Frontal cortex (tissue), 4 donors: Measurements from ENCODE around the gene NRP1. TPM values are rescaled to one million over a fixed set of nuclear protein-coding genes. Genes with fewer than 3 reads are reported as not detected.
"Not testable (repeated sequence)": the region's sequence is repeated elsewhere in the genome, so short reads cannot be mapped to it uniquely, and the experiment has no call there.

ENCODE experiments used
- DNase-seq, 2 donors: peaks; one replicate each; pipeline ENCODE4 v3.0.0; 2012; ENCODE audit warnings: low spot score in 2 of 2
- FAIRE-seq: peaks from 2 replicates; lab custom pipeline; 2012; peaks lifted over from hg19 to GRCh38; lab: Jason Lieb, UNC
- small RNA-seq: library from RNA; depleted of rRNA; stranded (forward); fragments of <200 nt; gene quantifications from one replicate; pipeline ENCODE3, GENCODE V24; 2014
- total RNA-seq: library from RNA; depleted of rRNA; stranded (reverse); fragments of >200 nt; gene quantifications from one replicate; pipeline ENCODE4 v1.2.3, GENCODE V29; 2014
- donor health status: control.
- donor health status: control.
- donor health status: control.

Gene NRP1
- total RNA-seq, 1 donor from 2014 or later: 49.3 TPM

DNA sequence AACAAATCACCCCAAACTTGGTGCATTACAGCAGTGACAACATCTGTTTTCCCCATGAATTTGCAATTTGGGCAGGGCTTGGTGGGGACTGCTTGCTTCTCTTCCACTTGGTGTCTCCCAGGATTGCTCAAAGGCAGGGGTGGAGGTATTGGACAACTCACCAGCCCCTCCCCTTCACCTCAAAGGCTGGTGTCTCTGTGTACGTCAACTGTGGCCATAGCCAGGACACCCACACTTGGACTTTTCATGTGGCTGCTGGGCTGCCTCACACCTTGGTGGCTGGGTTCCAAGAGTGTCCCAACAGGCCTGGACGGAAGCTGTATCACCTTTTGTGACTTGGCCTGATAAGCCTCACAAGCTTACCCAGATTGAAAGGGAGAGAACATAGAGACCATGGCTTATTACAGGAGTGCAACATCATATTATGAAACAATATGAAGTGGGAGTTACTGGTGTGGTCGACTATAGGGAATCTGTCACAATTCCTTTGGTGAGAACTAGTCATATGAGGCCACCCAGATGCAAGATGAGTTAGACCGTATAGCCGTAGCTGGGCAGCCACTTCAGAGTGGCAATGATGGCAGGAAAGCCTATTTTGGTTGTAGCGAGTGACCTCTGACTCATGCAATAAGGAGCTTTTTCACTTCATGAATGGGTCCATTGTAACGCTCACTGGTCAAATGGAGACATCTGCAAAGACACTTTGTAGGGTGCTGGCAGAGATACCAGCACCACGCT, 188.8 kb downstream of the NRP1 start:
- DNase-seq: peak; percentile 8 to 13
- no peak for FAIRE-seq

DNA sequence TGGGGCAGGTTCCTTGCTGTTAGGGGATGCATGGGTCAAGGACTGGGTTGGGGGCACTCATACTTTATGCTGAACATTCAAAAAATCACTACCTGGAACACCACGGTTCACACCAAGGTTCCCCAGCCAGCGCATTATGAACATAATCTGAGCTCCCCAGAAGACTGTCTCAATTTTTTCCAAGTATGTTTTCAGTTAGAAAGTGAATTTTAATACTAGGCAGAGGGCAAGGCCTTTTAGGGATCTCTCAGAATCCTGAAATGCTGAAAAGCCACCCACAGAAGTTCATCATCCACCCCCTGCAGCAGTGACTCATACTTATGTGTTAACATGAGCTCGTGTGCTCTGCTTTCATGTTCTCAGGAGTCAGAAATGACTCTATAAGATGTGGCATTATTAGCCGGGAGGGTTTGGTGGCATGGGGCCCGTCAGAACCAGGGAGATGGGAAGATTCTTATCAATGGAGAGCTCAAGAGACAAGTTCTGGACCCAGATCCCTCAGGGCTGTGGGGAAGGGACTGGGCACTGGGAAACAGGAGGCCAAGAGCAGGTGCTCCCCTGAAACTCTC, 191.2 kb downstream of the NRP1 start:
- DNase-seq (no peak), FAIRE-seq (no peak)

DNA sequence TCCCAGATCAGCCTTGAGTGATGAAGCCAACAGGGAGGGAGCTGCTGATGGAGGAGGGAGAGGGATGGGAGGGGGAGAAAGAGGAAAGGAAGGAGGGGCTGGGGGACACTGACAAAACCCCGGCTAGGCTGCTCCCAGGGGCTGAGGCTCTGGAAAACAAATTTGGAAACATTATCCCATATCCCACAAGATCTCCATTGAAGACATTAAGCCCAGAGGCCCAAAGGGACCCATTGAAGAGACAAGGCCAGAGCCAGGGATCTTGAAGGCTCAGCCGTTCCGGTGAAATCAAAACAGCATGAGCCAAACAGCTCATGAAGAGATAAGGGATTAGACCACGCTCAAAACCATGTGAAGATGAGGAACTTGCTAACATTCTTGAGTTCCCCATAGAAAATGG, 192.2 kb downstream of the NRP1 start:
- DNase-seq: no peak

GRCh38 chr10:33141251-33141650, 193.2 kb downstream of the NRP1 start:
- FAIRE-seq (no peak), DNase-seq (no peak)

More for the DNA sequence above, 192.2 kb downstream of the NRP1 start:
- no peak for FAIRE-seq

GRCh38 chr10:33139181-33139646, 195.3 kb downstream of the NRP1 start:
- FAIRE-seq (no peak), DNase-seq (no peak)

DNA sequence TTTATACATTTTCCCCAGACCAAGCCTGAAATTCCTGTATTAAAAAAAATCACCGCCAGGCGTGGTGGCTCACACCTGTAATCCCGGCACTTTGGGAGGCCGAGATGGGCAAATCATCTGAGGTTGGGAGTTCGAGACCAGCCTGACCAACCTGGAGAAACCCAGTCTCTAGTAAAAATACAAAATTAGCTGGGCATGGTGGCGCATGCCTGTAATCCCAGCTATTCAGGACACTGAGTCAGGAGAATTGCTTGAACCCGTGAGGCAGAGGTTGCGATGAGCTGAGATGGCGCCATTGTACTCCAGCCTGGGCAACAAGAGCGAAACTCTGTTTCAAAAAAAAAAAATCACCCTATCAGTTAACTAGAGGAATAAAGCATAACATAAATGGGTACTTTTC, 195.8 kb downstream of the NRP1 start:
- not testable (repeated sequence) for FAIRE-seq, DNase-seq

DNA sequence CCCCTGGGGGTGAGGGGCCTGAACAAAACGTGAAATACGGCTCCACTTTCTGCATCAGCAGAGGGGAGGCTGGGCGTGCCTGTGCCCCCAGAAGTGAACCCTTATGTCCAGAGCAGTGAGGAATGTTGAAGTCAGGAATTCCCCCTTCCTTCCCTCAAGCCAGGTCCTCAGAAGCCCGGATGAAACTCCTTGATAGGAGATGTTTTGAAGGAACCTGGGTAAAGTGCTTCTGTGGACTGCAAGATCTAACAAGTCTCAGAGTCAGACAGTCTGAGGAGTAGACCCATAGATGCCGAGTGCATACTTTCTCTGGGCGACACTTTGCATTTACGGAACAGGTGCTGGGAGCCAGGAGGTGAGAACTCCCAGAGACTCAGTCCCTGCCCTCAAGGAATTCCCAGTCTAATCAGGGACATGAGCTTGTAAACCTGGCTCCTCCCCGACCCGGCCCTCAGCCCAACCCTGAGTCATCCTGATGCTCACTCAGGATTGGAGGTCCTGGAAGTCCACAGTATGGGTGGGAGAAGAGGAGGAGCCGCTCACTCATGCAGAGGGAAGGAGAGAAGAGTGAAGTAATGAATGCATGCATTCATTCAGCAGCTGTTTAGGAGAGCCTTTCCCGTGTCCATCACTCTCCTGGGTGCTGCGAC, 197.0 kb downstream of the NRP1 start:
- DNase-seq (no peak), FAIRE-seq (no peak)

GRCh38 chr10:33136781-33137180, 197.7 kb downstream of the NRP1 start:
- DNase-seq (no peak), FAIRE-seq (no peak)

DNA sequence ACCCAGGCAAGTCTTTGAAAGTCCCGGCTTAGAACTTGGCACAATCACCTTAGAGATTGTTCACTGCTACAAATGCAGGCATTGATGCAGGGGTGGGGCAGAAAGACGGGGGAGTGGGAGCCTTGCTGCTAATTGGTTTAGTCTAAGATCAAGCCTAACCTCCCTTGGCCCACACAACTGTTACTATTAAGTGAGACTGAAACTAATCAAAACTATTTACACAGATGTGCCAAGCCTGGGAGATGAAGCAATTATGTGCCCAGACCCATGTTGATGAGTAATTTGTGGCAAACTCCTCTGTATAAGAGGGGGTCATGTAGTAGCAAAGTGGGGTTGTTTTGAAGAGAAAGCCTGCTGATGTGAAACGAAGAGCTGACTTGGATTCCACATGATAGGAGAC, 198.2 kb downstream of the NRP1 start:
- DNase-seq (no peak), FAIRE-seq (no peak)

DNA sequence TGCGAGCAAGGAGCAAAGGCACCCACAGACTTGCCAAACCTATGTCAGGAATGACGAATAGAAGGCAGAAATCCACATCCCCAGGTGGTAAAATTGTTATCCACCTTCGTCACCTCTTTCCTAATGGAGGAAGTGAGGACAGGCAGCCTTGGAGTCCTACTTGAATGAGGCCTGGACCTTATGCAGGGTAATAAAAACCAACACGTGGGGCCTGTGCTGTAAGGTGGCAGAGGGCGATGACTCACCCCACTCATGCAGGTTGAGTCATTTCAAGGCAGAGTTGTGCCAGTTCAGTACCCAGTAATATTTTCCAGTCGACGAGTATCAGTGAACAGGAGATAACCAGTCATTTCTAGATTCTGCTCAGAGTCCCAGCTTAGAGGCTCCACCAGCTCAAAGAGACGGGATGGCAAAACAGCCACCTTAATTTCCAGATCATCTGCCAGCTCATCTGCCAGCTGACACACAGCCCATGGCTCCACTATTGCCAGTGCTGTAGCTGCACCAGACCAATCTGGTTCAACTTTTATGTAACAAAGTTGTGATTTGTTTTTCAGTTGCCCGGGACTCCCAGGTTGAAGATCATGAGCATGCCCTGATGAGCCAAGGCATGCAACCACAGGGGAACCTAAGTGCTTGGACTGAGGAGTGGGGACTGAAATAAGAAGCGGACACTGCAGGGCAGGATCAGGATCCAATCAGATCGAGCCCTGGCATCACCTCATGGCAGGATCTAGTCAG, 200.3 kb downstream of the NRP1 start:
- DNase-seq: no peak
- FAIRE-seq: no peak

DNA sequence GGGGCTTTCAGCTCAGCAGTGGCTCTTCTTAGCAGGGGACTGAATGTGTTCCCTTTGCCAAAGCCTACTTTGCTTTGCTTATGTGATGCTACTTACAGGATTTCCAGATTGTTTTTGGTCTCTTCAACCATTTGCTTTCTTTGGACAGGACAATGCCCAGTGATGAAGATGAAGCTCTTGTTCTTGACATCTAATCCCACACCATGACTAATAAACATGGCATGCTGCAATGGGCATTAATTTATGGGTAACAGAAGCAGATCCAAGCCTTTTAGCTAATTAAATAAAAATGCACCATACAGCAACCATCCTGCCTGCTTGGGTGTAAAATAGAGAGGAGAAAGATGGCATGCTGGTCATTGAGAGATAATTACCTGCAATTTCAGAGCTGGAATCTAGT, 200.9 kb downstream of the NRP1 start:
- FAIRE-seq: no peak

GRCh38 chr10:33132626-33133025, 201.8 kb downstream of the NRP1 start:
- DNase-seq: no peak
- FAIRE-seq: no peak

More for the DNA sequence above, 200.9 kb downstream of the NRP1 start:
- DNase-seq: no peak

DNA sequence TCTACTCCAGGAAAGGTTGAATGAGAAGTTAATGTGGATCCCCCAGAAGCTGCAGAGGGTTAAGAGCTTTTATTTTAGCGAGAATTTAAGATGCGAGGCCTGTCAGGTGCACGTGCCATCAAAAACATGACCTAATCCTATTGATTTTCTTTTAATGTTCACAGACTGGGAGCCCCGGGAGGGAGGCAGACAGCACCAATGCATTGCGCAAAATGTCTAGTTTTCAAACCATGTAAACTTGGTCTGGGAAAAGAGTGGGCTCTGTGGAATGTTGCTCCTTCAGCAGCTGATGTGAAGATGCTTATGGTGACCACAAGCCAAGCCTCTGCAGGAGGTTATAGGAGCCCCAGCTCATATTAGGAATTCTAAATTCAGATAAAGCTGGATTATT, 204.5 kb downstream of the NRP1 start:
- DNase-seq (no peak), FAIRE-seq (no peak)

- FAIRE-seq: no peak
- DNase-seq: peak in 1 of 2 donors; percentile 41
Observed at GRCh38 chr10:33129141-33129995, 205.1 kb downstream of the NRP1 start.

- FAIRE-seq: no peak
- no peak for DNase-seq
Observed at GRCh38 chr10:33127622-33128021, 206.8 kb downstream of the NRP1 start.

Small RNA genes lying within 50 kb of the gene (small RNA-seq; reads per million reads assigned to genes)
- not detected for gene AL353600.1
- 0.08 reads per million for gene RN7SL398P
